Measurements from ENCODE around the gene ADAMTS19.

The ADAMTS19 gene

DNA sequence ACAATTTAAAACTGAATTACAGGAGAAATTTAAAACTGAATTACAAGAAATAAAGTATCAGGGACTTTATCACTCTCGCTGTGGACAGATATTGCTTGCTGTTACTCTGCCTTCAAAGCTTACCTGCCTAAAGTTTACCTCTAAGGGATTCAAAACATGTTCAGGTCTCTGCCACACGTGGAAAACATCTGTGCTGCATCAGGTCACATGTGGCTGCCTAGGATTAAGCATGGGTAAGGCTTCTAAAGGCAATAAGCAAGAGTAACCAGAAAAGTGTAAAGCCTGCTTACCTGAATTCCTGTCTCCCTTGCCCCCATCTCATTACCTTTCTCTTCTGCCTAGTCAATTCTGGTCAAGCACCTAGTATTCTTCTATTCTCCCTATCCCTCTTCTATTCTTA lies 306.7 kb downstream of the ADAMTS19 start:
- DNase-seq, result no peak

DNA sequence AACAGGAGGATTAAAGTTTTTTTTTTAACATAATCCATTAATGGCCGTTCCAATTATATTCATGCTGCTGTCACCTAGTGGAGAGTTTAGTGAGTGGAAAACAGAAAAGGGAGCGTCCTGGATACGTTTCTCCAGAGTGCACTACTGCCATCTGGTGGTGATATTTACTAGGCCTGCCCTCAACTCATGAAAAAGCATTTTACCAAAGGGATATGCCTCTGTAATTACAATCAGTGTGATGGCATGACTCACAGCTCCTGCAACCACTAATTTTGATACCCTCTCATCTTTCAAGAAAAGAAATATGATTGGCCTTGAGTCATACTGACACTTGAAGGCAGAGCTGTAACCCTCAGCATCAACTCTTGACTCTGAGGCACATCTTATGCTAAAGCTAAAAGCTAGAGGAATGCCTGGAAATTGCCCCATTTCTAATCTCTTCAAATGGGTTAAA lies 307.9 kb downstream of the ADAMTS19 start:
- DNase-seq, result peak; percentile 60

DNA sequence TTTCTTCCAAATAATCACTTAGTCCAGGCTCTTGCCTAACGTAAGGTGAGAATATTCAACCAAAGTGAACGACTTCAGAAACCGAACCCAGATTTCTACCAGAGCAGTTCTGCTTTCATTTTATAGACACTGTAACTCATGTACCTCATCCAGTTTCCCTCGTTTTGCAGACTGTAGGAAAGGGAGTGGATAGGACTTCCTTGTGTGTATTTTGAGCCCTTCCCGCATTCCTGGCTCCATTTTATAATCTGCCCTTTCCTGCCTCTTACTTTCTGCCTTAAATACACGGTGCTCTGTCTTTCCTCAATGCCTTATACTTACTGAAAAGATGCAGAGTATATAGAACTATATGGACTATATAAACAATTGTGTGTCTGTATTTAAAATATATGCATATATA lies 308.6 kb downstream of the ADAMTS19 start:
- DNase-seq, result no peak

DNA sequence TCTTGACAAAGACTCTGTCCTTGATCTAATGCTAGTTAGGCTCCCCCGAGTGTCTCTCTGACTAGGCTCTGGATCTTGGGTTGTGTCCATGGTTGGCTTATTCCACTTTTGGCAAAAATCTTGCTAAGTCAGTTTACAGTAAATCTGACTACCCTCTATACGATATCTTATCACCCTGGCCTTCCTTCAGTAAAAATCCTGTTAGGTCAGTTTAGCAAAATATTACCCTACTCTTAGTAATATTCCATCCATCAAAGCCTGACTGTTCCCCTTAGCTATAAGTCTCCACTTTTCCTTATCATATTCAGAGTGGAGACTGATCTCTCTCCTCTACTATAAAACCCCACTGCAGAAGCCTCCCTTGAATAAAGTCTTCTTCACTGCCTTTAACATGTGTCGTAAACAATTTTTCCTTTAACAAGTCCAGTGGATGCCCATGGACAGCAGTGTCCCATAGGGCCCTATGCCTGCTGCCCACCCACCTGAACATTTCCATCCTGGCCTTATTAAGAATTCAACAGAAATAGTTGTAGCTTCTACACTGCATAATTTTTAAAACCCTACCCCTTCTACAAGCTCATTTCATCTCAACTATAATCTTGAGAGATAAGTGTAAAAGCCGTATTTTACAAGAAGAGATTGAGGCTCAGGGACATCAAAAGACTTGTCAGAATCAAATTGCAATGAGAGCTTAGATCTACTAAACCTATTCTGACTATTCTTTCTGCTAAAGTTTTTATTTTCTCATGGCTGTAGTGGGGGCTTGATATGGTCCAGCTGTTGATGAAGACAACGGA lies 310.1 kb downstream of the ADAMTS19 start:
- DNase-seq, result no peak

DNA sequence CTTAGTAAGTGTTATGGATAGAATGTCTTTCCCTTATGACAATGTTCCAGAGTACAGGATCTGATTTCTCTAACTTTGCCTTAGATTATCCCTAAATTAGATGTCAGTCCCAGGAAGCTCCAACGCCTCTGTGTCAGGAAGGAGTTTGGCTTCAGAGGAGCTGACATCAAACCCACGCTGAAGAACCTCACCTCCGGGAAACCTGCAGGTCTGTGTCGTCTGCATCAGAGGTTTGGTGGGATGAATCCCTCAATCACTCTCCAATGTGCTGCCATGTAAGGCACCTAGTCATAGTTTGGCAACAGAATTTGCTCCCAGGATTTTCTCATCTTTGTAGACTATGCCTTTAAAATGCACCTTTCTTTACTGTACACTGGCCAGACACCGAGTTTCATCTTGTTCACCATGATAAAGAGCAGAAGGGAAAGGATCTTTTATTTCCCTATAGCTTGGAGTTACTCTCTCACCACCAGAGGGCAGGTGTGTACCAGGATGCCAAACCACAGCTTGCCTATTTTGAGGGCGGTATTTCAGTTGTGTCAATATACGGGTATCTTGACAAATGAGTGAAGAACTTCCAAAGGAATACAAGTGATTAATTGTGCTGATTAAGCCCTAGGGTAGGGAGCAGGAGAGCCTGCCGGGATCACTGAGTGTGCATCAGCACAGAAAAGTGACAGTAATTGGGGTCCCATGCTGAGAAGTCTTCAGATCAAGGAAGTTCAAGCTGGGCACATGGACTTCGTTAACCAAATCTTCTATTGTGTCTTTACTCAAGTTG lies 311.1 kb downstream of the ADAMTS19 start:
- no peak for DNase-seq

DNA sequence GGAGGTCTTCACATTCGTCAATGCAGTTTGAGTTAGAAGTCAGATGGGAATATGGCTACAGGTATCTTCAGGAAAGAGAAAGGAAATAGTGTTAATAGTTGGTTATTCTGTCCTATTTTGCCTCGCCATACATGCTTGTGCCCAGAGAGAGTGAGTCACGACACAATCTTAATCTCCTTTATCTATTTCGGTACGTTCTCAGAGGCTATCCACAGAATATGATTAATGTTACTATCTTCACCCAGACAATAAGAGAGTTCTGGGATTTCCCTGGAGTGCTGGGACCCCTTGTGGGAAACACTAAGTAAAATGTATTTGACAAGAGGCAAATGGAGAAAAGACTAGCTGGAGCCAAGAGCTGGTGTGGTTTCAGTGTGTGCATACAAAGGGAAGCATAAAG lies 313.3 kb downstream of the ADAMTS19 start:
- no peak for DNase-seq

DNA sequence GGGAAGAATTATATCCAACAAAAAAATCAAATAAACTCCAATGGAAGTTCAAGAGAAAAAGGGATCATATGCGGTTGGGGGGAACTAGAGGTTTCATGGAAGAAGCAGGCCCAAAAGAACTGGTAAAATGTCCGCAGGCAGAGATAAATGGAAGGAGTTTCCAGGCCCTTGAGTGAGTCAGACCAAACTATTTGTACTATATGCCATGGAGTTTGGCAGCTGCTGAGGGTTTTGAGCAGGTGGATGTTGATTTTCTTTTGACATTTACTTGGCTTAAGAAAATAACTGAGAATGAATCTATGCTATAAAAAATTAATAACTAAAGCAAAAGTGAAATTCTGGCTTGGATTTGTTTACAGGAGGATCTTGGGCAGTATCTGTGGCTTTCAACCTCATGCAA lies 321.5 kb downstream of the ADAMTS19 start:
- no peak for DNase-seq
